Endothelial cell (in vitro differentiated cells): ENCODE results near the gene MVB12B. TPM values are rescaled to one million over a fixed set of nuclear protein-coding genes. Genes with fewer than 3 reads are reported as not detected.

Source experiments
- DNase-seq: peaks from one replicate; pipeline ENCODE4 v3.0.0; 2021; ENCODE audit warnings: low spot score
- H3K27ac Mint-ChIP-seq: one replicate; pipeline ENCODE4 v1.8.0; 2021; ENCODE audit warnings: mixed read lengths, inconsistent platforms; ENCODE audit not compliant: unreplicated experiment
- H3K27me3 Mint-ChIP-seq: one replicate; pipeline ENCODE4 v1.8.0; 2021; ENCODE audit warnings: mild to moderate bottlenecking, moderate library complexity, mixed read lengths, inconsistent platforms; ENCODE audit not compliant: unreplicated experiment
- H3K36me3 Mint-ChIP-seq: one replicate; pipeline ENCODE4 v1.8.0; 2021; ENCODE audit warnings: mild to moderate bottlenecking, low read depth, mixed read lengths, inconsistent platforms; ENCODE audit not compliant: unreplicated experiment
- H3K4me1 Mint-ChIP-seq: one replicate; pipeline ENCODE4 v1.8.0; 2021; ENCODE audit warnings: mild to moderate bottlenecking, mixed read lengths, inconsistent platforms; ENCODE audit not compliant: unreplicated experiment
- H3K4me3 Mint-ChIP-seq: one replicate; pipeline ENCODE4 v1.8.0; 2021; ENCODE audit warnings: mild to moderate bottlenecking, mixed read lengths, inconsistent platforms; ENCODE audit not compliant: unreplicated experiment
- H3K9me3 Mint-ChIP-seq: one replicate; pipeline ENCODE4 v1.8.0; 2021; ENCODE audit warnings: mixed read lengths, inconsistent platforms; ENCODE audit not compliant: unreplicated experiment
- total RNA-seq: library from RNA; stranded (reverse); fragmentation: NEBNext Ultra II Directional; extraction: Animal tissue kit (Norgen Biotek cat#: 25700); gene quantifications from one replicate; pipeline ENCODE4 v1.2.1, GENCODE V29; 2021; ENCODE audit not compliant: unreplicated experiment
- TF ChIP-seq, protein P1 (sequence below): fragments of 200-600 bp; sonication (generic); IDR thresholded peaks from one replicate; pipeline ENCODE4 v1.5.0; 2021; ENCODE audit warnings: antibody characterized with exemption; ENCODE audit not compliant: unreplicated experiment

Gene MVB12B
- total RNA-seq, 1 donor from 2014 or later: 18.8 TPM

- H3K4me1 Mint-ChIP-seq: peaks cover 3% of the 10 kb centered on the region
- no peaks in the 10 kb centered on the region for H3K36me3 Mint-ChIP-seq
- no peak for DNase-seq
- no peak overlapping the region for H3K4me3 Mint-ChIP-seq
- peaks cover 3% of the 10 kb centered on the region for H3K27me3 Mint-ChIP-seq
- TF ChIP-seq, protein P1, sequence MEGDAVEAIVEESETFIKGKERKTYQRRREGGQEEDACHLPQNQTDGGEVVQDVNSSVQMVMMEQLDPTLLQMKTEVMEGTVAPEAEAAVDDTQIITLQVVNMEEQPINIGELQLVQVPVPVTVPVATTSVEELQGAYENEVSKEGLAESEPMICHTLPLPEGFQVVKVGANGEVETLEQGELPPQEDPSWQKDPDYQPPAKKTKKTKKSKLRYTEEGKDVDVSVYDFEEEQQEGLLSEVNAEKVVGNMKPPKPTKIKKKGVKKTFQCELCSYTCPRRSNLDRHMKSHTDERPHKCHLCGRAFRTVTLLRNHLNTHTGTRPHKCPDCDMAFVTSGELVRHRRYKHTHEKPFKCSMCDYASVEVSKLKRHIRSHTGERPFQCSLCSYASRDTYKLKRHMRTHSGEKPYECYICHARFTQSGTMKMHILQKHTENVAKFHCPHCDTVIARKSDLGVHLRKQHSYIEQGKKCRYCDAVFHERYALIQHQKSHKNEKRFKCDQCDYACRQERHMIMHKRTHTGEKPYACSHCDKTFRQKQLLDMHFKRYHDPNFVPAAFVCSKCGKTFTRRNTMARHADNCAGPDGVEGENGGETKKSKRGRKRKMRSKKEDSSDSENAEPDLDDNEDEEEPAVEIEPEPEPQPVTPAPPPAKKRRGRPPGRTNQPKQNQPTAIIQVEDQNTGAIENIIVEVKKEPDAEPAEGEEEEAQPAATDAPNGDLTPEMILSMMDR: no peak
- H3K9me3 Mint-ChIP-seq: no peaks in the 10 kb centered on the region
- no peak overlapping the region for H3K27ac Mint-ChIP-seq
These were observed 183.9 kb downstream of the MVB12B start for GRCh38 chr9:126510564-126510963.

DNA sequence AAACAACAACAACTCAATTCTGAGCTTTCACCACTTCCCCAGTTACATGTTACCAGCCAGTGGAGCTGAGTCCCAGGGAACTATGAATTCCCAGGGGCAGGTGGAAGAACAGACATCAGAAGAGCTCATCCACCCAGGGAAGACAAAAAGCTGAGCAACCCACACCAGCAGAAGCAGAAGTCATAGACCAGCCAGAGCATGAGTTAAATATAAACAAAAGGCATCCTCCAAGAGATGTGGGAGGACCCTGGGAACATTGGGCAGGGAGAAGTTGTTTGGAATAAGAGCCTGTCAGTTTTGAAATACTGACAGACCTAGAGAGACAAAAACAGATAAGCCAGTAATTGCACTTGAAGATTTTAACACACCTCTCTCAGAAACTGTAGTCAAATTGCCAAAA lies 184.8 kb downstream of the MVB12B start:
- DNase-seq: no peak
- H3K27ac Mint-ChIP-seq: no peak overlapping the region
- peaks cover 3% of the 10 kb centered on the region for H3K27me3 Mint-ChIP-seq
- H3K36me3 Mint-ChIP-seq: no peaks in the 10 kb centered on the region
- no peak overlapping the region for H3K4me3 Mint-ChIP-seq
- no peaks in the 10 kb centered on the region for H3K9me3 Mint-ChIP-seq
- H3K4me1 Mint-ChIP-seq: peaks cover 3% of the 10 kb centered on the region
- TF ChIP-seq, protein P1: no peak

DNA sequence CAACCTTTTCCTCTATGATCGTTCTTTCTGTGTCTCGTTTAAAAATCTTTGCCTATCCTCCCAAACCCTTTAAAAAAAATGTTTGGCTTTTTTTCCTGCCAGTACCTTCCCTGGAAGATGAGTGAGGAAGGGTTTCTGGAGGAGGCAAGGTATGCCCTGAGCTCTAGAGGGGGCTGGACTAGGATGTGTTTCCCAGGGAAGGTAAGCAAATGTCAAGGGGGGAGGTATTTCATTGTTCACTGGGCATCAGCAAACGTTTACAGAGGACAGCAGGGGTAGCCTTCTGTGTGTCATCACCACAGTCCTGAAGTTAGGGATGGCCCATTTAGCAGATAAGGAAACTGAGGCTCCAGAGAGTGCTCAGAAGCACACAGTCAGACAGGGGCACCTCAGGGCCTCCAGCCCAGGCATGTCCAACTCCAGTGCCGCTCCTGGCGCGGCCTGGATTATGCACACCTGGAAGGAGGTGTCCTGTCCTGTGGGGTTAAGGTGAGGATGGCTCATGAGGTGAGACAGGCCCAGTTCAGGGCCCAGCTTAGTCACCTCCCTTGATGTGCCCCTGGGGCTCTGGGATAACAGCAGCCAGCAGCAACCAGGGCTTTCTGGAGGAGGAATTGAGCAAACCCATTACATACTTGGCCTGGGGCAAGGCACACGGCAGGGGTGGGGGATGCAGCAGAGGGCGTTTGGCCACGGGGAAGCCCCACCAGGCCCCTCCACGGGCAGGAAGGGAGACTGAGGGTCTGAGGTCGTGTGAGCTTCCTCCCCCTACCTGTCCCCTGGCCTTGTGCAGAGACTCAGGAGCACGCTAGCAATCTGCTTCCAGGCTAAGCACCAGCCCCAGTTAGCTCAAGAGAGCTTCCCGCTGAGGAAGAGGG lies 186.8 kb downstream of the MVB12B start:
- peaks cover 3% of the 10 kb centered on the region for H3K4me1 Mint-ChIP-seq
- TF ChIP-seq, protein P1: no peak
- peaks cover 3% of the 10 kb centered on the region for H3K27me3 Mint-ChIP-seq
- H3K27ac Mint-ChIP-seq: no peak overlapping the region
- H3K9me3 Mint-ChIP-seq: no peaks in the 10 kb centered on the region
- no peaks in the 10 kb centered on the region for H3K36me3 Mint-ChIP-seq
- no peak overlapping the region for H3K4me3 Mint-ChIP-seq
- DNase-seq: no peak

- no peak overlapping the region for H3K4me3 Mint-ChIP-seq
- no peaks in the 10 kb centered on the region for H3K36me3 Mint-ChIP-seq
- H3K27ac Mint-ChIP-seq: no peak overlapping the region
- TF ChIP-seq, protein P1: peak; percentile 70
- peaks cover 3% of the 10 kb centered on the region for H3K4me1 Mint-ChIP-seq
- no peaks in the 10 kb centered on the region for H3K27me3 Mint-ChIP-seq
- no peaks in the 10 kb centered on the region for H3K9me3 Mint-ChIP-seq
- DNase-seq: peak; percentile 89
These were observed 187.6 kb downstream of the MVB12B start for GRCh38 chr9:126514037-126514821.
